ENCODE measurements around the gene MTR. TPM values are rescaled to one million over a fixed set of nuclear protein-coding genes. Genes with fewer than 3 reads are reported as not detected.

MTR gene
- total RNA-seq, 4 donors from 2014 or later: 16.3 to 34.0 (median 24.2) TPM

DNA sequence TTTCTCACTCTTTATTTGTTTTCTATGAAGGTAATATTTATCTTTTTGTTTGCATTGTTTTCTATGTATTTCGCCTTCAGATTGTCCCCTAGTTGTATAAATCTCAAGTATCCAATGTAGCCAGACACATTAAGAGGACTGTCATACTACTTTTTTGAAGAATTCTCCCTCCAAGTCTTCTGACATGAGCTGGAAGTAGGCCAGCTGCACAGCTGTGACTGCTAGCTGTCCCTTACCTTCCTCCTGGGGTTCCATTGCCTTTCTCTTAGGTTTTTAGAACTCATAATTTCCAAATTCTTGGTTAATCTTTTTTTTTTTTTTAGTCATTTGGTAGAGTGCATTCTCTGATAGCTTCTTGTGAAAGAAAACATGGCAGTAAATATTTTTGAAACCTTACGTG lies 46.2 kb downstream of the MTR start:
- 100% methylated on average over 2 of the region's 2 CpGs for WGBS, 2 donors
- intact Hi-C loops (cut with DNase I; ENCODE audit: low total_unique reads): no loop called here
- no peak overlapping the region for H3K4me3 ChIP-seq (ENCODE audit: low read depth, poor library complexity, severe bottlenecking)
- no peak for DNase-seq (ENCODE audit: low spot score in 2 of 2)
- TF ChIP-seq POLR2A (IDR thresholded peaks at IDR 0.05): no peak
- TF ChIP-seq, protein P1, sequence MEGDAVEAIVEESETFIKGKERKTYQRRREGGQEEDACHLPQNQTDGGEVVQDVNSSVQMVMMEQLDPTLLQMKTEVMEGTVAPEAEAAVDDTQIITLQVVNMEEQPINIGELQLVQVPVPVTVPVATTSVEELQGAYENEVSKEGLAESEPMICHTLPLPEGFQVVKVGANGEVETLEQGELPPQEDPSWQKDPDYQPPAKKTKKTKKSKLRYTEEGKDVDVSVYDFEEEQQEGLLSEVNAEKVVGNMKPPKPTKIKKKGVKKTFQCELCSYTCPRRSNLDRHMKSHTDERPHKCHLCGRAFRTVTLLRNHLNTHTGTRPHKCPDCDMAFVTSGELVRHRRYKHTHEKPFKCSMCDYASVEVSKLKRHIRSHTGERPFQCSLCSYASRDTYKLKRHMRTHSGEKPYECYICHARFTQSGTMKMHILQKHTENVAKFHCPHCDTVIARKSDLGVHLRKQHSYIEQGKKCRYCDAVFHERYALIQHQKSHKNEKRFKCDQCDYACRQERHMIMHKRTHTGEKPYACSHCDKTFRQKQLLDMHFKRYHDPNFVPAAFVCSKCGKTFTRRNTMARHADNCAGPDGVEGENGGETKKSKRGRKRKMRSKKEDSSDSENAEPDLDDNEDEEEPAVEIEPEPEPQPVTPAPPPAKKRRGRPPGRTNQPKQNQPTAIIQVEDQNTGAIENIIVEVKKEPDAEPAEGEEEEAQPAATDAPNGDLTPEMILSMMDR (IDR thresholded peaks at IDR 0.05): no peak

DNA sequence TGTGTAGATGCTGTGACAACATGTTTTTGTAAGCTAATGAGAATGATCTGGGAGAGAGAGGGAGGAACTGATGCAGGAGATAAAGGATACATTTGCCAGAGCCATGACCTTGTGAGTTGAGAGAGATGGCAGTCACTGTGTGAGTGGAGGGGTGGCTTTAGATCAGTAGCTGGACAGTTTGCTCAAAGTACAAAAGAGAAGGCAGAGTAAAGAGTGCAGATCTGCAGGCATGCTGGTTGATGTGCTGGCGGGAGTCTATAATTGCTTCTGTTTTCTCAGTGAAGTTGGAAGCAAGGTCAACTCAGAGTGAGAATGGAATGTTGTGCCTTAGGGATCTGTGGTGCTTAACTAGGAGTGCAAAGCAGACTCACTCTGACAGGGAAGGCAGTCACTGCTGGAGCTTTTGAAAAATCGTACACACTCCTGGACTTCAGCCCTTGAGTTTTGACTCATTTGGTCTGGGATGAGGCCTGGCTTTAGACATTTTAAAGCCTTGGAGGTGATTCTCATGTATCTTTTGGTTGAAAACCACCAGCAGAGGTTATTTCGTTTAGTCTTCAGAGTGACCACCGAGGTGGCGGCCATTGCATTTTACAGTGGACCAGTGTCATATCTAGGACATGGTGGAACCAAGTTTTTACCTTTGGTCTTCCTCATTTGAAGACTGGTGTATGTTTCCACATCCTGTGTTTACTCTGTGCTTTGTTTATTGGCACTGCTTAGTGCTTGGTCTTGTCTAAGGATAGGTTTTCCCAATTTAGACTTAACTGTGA lies 49.6 kb downstream of the MTR start:
- intact Hi-C loops (cut with DNase I; ENCODE audit: low total_unique reads): no loop called here
- TF ChIP-seq, protein P1 (IDR thresholded peaks at IDR 0.05): no peak
- TF ChIP-seq POLR2A (IDR thresholded peaks at IDR 0.05): no peak
- WGBS, 2 donors: 66 to 91% methylated on average over 5 of the region's 5 CpGs
- DNase-seq (ENCODE audit: low spot score in 2 of 2): no peak
- no peak overlapping the region for H3K4me3 ChIP-seq (ENCODE audit: low read depth, poor library complexity, severe bottlenecking)

DNA sequence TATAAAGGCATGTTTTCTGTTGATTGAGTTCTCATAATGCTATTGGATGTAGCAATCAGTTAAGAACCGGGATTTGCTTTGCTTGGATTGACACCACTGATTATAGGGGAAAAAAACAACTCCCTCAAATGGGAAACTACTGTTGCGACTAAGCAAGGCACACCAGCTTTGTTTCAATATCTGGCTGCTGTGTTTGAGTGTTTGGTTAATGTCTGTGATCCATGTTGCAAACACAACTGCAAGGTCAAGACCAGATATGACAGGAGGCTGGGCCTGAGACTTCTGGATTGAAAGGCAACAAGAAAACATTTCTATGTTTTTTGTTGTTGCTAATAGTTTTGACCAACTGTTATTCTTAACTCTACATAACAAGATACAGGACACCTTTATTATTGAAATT lies 50.7 kb downstream of the MTR start:
- intact Hi-C loops (cut with DNase I; ENCODE audit: low total_unique reads): no loop called here
- TF ChIP-seq, protein P1 (IDR thresholded peaks at IDR 0.05): no peak
- no peak for DNase-seq (ENCODE audit: low spot score in 2 of 2)
- no peak overlapping the region for H3K4me3 ChIP-seq (ENCODE audit: low read depth, poor library complexity, severe bottlenecking)
- WGBS, 2 donors: 89 to 92% methylated on average over 2 of the region's 2 CpGs

DNA sequence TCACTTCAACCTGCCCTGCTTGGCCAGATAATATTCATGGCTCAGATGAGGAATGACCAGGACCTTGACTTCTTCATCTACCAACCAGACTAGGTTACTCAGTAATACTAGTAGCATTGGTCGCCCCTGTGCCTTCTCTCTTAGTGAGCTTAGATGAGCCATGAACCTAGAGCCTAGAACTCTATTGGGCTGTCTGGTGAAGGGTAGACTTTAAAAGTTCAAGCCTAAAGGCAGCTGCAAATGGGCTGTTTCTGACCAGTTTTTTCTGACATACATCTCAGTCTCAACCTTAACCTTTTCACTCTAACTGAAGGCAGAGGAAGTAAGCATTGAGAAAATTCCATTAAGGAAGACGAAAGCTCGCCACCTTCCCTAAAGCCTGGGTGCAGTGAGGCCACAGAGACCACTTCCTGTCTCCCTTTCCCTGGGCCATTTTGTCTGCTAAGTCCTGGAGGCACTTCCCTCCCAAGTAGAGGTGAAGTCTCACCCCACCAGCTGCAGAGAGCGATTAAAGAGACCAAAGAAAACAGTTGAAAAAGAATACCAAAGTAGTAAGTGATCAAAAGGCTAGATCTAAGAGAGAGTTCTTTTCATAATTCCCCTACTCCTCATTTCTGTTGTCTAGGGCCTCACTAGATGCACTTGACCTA lies 53.3 kb downstream of the MTR start:
- intact Hi-C loops (cut with DNase I; ENCODE audit: low total_unique reads): no loop called here
- TF ChIP-seq, protein P1 (IDR thresholded peaks at IDR 0.05): no peak
- TF ChIP-seq POLR2A (IDR thresholded peaks at IDR 0.05): no peak
- DNase-seq (ENCODE audit: low spot score in 2 of 2): no peak
- H3K4me3 ChIP-seq (ENCODE audit: low read depth, poor library complexity, severe bottlenecking): no peak overlapping the region
- 72 to 96% methylated on average over 4 of the region's 4 CpGs for WGBS, 2 donors

DNA sequence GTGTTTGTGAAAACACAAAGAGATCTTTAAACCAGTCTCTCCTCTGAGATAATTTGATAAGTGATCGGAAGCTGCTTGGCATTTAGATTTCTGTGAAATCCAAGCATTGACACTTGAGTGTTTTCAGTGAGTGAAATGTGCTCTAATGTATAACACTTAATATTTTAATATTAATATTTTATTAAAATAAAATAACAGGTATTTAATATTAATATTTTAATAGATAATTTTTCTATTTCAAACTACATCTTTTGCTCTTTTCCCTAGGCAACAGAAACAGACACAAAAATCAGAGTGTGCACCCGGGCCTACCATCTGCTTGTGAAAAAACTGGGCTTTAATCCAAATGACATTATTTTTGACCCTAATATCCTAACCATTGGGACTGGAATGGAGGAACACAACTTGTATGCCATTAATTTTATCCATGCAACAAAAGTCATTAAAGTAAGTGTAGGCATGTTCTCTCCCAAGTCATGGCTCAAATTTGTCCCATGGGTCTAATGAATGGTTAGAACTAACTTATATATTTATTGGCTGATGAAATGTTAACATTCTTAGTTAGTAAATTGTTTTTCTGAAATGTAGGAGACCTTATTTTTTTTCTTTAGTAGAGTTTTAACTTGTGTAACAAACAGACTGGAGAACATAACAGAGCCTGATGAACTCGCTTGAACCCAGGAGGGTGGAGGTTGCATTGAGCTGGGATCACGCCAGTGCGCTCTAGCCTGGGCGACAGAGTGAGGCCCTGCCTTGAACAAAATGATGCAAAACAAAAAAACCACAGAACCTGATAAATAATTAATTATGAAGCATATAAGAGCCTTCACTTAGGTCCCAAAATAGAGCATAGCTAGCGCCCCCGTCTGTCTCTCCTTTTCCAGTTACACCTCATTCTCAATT lies 55.2 kb downstream of the MTR start:
- no peak for DNase-seq (ENCODE audit: low spot score in 2 of 2)
- 77 to 84% methylated on average over 8 of the region's 8 CpGs for WGBS, 2 donors
- TF ChIP-seq POLR2A (IDR thresholded peaks at IDR 0.05): no peak
- TF ChIP-seq, protein P1 (IDR thresholded peaks at IDR 0.05): no peak
- H3K4me3 ChIP-seq (ENCODE audit: low read depth, poor library complexity, severe bottlenecking): no peak overlapping the region
- intact Hi-C loops (cut with DNase I; ENCODE audit: low total_unique reads): no loop called here

Measured in lower leg skin (tissue), 4 donors.